Amygdala (tissue), 56 donors: ENCODE measurements around the gene ALKBH4.
"Not testable (repeated sequence)": the region's sequence is repeated elsewhere in the genome, so short reads cannot be mapped to it uniquely, and the experiment has no call there.

Experiments used
- DNase-seq, 56 donors: peaks; one replicate each; lab custom pipeline; 2025; lab: John Stamatoyannopoulos, UW

Gene ALKBH4

GRCh38 chr7:102456327-102456726 is 8.3 kb downstream of the ALKBH4 start:
- no peak for DNase-seq

- DNase-seq, result no peak
Measured at GRCh38 chr7:102455596-102455995, 9.1 kb downstream of the ALKBH4 start.

GRCh38 chr7:102454932-102455331 is 9.7 kb downstream of the ALKBH4 start:
- DNase-seq, result not testable (repeated sequence)

GRCh38 chr7:102454468-102454867 is 10.2 kb downstream of the ALKBH4 start:
- DNase-seq, result no peak

GRCh38 chr7:102453319-102453718 is 11.3 kb downstream of the ALKBH4 start:
- peak in 2 of 56 donors; percentile 8 for DNase-seq

- DNase-seq, result no peak
Measured at GRCh38 chr7:102452451-102452850, 12.2 kb downstream of the ALKBH4 start.

GRCh38 chr7:102451371-102452054 is 13.2 kb downstream of the ALKBH4 start:
- DNase-seq, result no peak

GRCh38 chr7:102450242-102450641 is 14.4 kb downstream of the ALKBH4 start:
- peak in 3 of 56 donors; percentile 13 to 26 (median 18) for DNase-seq

GRCh38 chr7:102449136-102449535 is 15.5 kb downstream of the ALKBH4 start:
- no peak for DNase-seq

- no peak for DNase-seq
Measured at GRCh38 chr7:102447311-102447710, 17.4 kb downstream of the ALKBH4 start.

- DNase-seq, result no peak
Measured at GRCh38 chr7:102446387-102447156, 18.1 kb downstream of the ALKBH4 start.

GRCh38 chr7:102445674-102446071 is 19.0 kb downstream of the ALKBH4 start:
- DNase-seq, result no peak

- DNase-seq, result no peak
Measured at GRCh38 chr7:102444961-102445673, 19.5 kb downstream of the ALKBH4 start.

- DNase-seq, result no peak
Measured at GRCh38 chr7:102439963-102440795, 24.5 kb downstream of the ALKBH4 start.

GRCh38 chr7:102436118-102436517 is 28.5 kb downstream of the ALKBH4 start:
- no peak for DNase-seq

- no peak for DNase-seq
Measured at GRCh38 chr7:102434039-102434486, 30.6 kb downstream of the ALKBH4 start.

- peak in 51 of 56 donors; percentile 9 to 87 (median 61) for DNase-seq
Measured at GRCh38 chr7:102433219-102434038, 31.2 kb downstream of the ALKBH4 start, which contains the start of gene ORAI2. ORAI2 (plus strand) TSS chr7:102433575; CDS start chr7:102438957, 5,382 bp downstream.

- no peak for DNase-seq
Measured at GRCh38 chr7:102432442-102433218, 32.0 kb downstream of the ALKBH4 start.
